HepG2 (cell line): ENCODE results near the gene COX10.
"Not testable (repeated sequence)": the region's sequence is repeated elsewhere in the genome, so short reads cannot be mapped to it uniquely, and the experiment has no call there.

Source experiments
- DDIT3 ChIP-seq: sonication (generic); formaldehyde crosslinking; IDR thresholded peaks from 2 replicates; pipeline ENCODE4 v1.4.0; 2020; ENCODE audit warnings: mild to moderate bottlenecking, missing genetic modification reagents
- NCOA5 ChIP-seq: sonication (generic); formaldehyde crosslinking; IDR thresholded peaks from 2 replicates; pipeline ENCODE4 v1.4.0; 2020; ENCODE audit warnings: missing genetic modification reagents
- POLR2AphosphoS5 ChIP-seq: IDR thresholded peaks from 2 replicates; pipeline ENCODE4 v1.6.1; 2012; ENCODE audit warnings: low read depth, low read length
- ZBTB43 ChIP-seq: sonication (generic); formaldehyde crosslinking; conservative IDR thresholded peaks from 2 replicates; pipeline ENCODE4 v1.4.0; 2020; ENCODE audit warnings: missing genetic modification reagents
- ZNF10 ChIP-seq: sonication (generic); formaldehyde crosslinking; IDR thresholded peaks from 2 replicates; pipeline ENCODE4 v1.4.0; 2020; ENCODE audit warnings: mild to moderate bottlenecking, low read depth, missing genetic modification reagents, borderline replicate concordance
- ZNF251 ChIP-seq: sonication (generic); formaldehyde crosslinking; IDR thresholded peaks from 2 replicates; pipeline ENCODE4 v1.9.0; 2021; ENCODE audit warnings: mild to moderate bottlenecking, missing genetic modification reagents
- ZNF260 ChIP-seq: sonication (generic); formaldehyde crosslinking; IDR thresholded peaks from 2 replicates; pipeline ENCODE4 v1.4.0; 2020; ENCODE audit warnings: missing genetic modification reagents, low read depth, mild to moderate bottlenecking, borderline replicate concordance
- ZNF530 ChIP-seq: sonication (generic); formaldehyde crosslinking; IDR thresholded peaks from 2 replicates; pipeline ENCODE4 v1.5.0; 2020; ENCODE audit warnings: low read depth, mild to moderate bottlenecking, missing genetic modification reagents

- not testable (repeated sequence) for TF ChIP-seq ZNF10 (CRISPR knock-in tag); ZNF251 (CRISPR knock-in tag); DDIT3 (CRISPR knock-in tag); ZNF530 (CRISPR knock-in tag); POLR2AphosphoS5; ZBTB43; ZNF260 (CRISPR knock-in tag); NCOA5
These were observed 122.7 kb downstream of the COX10 start for GRCh38 chr17:14192039-14192438.
